Measurements from ENCODE around the gene KLC3. TPM values are rescaled to one million over a fixed set of nuclear protein-coding genes. Genes with fewer than 3 reads are reported as not detected.

Gene KLC3
- total and polyA plus RNA-seq, 4 donors = 0.80 to 2.2 (median 1.4) TPM

DNA sequence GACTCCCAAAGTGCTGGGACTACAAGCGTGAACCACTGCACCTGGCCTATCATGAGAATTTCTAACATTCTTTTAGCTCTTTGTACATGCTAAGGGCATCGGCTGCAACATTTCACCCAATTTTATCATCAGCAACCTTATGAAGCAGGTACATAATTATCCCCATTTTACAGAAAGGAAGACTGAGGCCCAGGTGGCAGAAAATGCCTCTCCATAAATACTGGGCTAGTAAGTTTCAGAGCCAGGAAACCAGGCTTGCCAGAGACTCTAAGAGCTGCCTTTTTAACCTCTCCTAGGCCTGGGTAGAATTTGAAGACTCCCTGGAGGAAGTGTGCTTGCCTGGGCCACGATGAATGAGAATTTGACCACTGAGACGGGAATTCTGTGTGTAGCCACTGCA is 27.6 kb downstream of the KLC3 start:
- H3K36me3 ChIP-seq (ENCODE audit: control insufficient read depth in 4 of 4, insufficient read depth in 4 of 4, low read length in 4 of 4) = peaks cover 0 to 16% (median 0%) of the 10 kb centered on the region in 4 donors
- TF ChIP-seq, protein P1, sequence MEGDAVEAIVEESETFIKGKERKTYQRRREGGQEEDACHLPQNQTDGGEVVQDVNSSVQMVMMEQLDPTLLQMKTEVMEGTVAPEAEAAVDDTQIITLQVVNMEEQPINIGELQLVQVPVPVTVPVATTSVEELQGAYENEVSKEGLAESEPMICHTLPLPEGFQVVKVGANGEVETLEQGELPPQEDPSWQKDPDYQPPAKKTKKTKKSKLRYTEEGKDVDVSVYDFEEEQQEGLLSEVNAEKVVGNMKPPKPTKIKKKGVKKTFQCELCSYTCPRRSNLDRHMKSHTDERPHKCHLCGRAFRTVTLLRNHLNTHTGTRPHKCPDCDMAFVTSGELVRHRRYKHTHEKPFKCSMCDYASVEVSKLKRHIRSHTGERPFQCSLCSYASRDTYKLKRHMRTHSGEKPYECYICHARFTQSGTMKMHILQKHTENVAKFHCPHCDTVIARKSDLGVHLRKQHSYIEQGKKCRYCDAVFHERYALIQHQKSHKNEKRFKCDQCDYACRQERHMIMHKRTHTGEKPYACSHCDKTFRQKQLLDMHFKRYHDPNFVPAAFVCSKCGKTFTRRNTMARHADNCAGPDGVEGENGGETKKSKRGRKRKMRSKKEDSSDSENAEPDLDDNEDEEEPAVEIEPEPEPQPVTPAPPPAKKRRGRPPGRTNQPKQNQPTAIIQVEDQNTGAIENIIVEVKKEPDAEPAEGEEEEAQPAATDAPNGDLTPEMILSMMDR (IDR thresholded peaks at IDR 0.05; ENCODE audit: control extremely low read depth, extremely low read depth) = no peak
- 92 to 95% methylated on average over 4 of the region's 4 CpGs for WGBS, 2 donors
- H3K9ac ChIP-seq (ENCODE audit: insufficient read depth in 1 of 2, low read length in 2 of 2) = no peak overlapping the region
- no peak for ATAC-seq (ENCODE audit: insufficient read depth, low FRiP score)
- no peak for DNase-seq
- H3K27me3 ChIP-seq (ENCODE audit: control insufficient read depth in 3 of 3, insufficient read depth in 3 of 3, low read length in 2 of 3) = no peaks in the 10 kb centered on the region
- H3K27ac ChIP-seq (ENCODE audit: low read depth in 1 of 2, low read length in 1 of 2) = no peak overlapping the region
- no peak overlapping the region for H3K4me3 ChIP-seq
- H3K4me1 ChIP-seq (ENCODE audit: control insufficient read depth in 5 of 5, insufficient read depth in 5 of 5, low read length in 5 of 5) = peaks cover 0 to 6% (median 0%) of the 10 kb centered on the region in 5 donors
- no peaks in the 10 kb centered on the region for H3K9me3 ChIP-seq (ENCODE audit: control insufficient read depth in 4 of 4, insufficient read depth in 3 of 4, low read length in 3 of 4)

GRCh38 chr19:45368737-45369340 is 28.3 kb downstream of the KLC3 start:
- Histone ChIP-seq H3K4me3 (no peak overlapping the region), H3K9me3 (ENCODE audit: control insufficient read depth in 4 of 4, insufficient read depth in 3 of 4, low read length in 3 of 4) (no peaks in the 10 kb centered on the region), H3K9ac (ENCODE audit: insufficient read depth in 1 of 2, low read length in 2 of 2) (no peak overlapping the region), H3K27ac (ENCODE audit: low read depth in 1 of 2, low read length in 1 of 2) (no peak overlapping the region), H3K4me1 (ENCODE audit: control insufficient read depth in 5 of 5, insufficient read depth in 5 of 5, low read length in 5 of 5) (peaks cover 0 to 6% (median 0%) of the 10 kb centered on the region in 5 donors), H3K36me3 (ENCODE audit: control insufficient read depth in 4 of 4, insufficient read depth in 4 of 4, low read length in 4 of 4) (peaks cover 0 to 11% (median 0%) of the 10 kb centered on the region in 4 donors), H3K27me3 (ENCODE audit: control insufficient read depth in 3 of 3, insufficient read depth in 3 of 3, low read length in 2 of 3) (no peaks in the 10 kb centered on the region)
- TF ChIP-seq, protein P1 (IDR thresholded peaks at IDR 0.05; ENCODE audit: control extremely low read depth, extremely low read depth) = no peak
- ATAC-seq (ENCODE audit: insufficient read depth, low FRiP score) = no peak
- DNase-seq = no peak
- 95% methylated on average over 11 of the region's 11 CpGs for WGBS, 2 donors

DNA sequence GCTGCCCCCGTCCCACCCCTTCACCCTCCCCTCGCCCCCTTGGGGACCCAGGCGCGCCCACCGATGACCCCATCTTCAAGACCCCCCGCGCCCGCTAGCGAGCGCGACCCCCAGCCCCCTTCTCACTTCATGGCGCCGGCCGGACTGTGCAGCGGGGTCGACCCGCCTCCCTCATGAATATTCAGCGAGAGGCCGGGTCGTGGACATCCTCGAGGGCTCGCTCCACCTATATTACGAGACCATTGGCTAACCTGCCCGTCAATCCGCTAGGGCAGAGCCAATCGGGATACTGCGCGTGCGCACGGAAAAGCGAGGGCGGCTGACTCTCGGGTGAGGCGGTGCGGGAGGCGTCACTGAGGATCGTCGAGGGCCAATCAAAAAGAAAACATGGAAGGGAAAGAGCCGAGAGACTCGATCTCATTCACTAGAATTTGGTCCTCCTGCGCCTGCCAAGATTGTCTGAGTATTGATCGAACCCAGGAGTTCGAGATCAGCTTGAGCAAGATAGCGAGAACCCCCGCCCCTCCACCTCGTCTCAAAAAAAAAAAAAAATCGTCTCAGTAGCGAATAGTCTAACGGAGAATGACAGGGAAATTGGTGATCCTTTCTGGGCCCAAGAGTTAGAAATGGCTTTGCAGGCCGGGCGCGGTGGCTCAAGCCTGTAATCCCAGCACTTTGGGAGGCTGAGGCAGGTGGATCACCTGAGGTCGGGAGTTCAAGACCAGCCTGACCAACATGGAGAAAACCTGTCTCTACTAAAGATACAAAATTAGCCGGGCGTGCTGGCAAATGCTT is 30.1 kb downstream of the KLC3 start, which contains the start of gene ERCC2:
Gene ERCC2 (minus strand): TSS at position 164 of the 795 bp plus-strand sequence. CDS start 33 bp downstream, at position 131.
- peak within 1 kb of the TSS; percentile 55 to 88 for H3K27ac ChIP-seq (ENCODE audit: low read depth in 1 of 2, low read length in 1 of 2)
- TF ChIP-seq, protein P1 (IDR thresholded peaks at IDR 0.05; ENCODE audit: control extremely low read depth, extremely low read depth) = no peak
- H3K4me1 ChIP-seq (ENCODE audit: control insufficient read depth in 5 of 5, insufficient read depth in 5 of 5, low read length in 5 of 5) = peaks cover 0 to 6% (median 0%) of the 10 kb centered on the region in 5 donors
- no peaks in the 10 kb centered on the region for H3K27me3 ChIP-seq (ENCODE audit: control insufficient read depth in 3 of 3, insufficient read depth in 3 of 3, low read length in 2 of 3)
- peak within 1 kb of the TSS in 1 of 2 donors; percentile 5 for H3K9ac ChIP-seq (ENCODE audit: insufficient read depth in 1 of 2, low read length in 2 of 2)
- H3K36me3 ChIP-seq (ENCODE audit: control insufficient read depth in 4 of 4, insufficient read depth in 4 of 4, low read length in 4 of 4) = peaks cover 0 to 2% (median 0%) of the 10 kb centered on the region in 4 donors
- DNase-seq = peak; percentile 100
- ATAC-seq (ENCODE audit: insufficient read depth, low FRiP score) = peak; percentile 99
- 4 to 5% methylated on average over 55 of the region's 55 CpGs for WGBS, 2 donors
- H3K4me3 ChIP-seq = peak within 1 kb of the TSS; percentile 53
- no peaks in the 10 kb centered on the region for H3K9me3 ChIP-seq (ENCODE audit: control insufficient read depth in 4 of 4, insufficient read depth in 3 of 4, low read length in 3 of 4)
